Activated T-helper 1 cell treated with Interleukin-2 at 50 U/mL for 16 hours (primary cell): Measurements from ENCODE around the gene ANTXR1.
"Not testable (repeated sequence)": the region's sequence is repeated elsewhere in the genome, so short reads cannot be mapped to it uniquely, and the experiment has no call there.

ENCODE experiments used
- DNase-seq: peaks from one replicate; pipeline ENCODE4 v3.0.0-alpha.2; 2020; ENCODE audit warnings: low read depth

The ANTXR1 gene

DNA sequence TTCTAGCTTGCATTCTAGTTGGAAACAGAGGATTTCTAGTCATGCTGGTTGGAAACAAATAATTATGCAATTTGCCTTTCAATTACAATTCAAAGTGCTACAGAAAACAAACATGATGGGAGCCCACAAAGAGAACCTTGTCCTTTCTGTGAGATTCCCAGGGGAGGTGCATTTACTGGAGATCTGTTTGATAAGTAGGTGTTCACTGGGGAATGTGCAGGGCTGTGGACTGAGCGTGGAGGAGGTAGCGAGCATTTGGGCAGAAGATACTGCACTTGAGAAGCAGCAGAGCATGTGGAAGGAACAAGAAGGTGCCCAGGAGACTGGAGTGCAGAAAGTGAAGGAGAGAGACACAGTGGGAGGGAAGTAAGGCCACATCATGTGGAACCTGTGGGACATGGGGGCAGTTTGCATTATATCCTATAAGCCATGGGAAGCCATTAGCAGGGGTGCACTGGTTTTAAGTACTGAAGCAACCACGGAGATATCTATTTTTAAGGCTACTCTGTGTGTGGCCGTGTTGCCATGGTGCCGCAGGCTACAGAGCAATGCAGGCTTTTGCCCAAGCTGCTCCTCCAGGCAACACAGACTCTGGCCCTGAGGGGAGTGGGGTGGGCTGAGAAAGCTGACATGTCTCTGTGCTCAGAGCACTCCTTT is 154.0 kb downstream of the ANTXR1 start:
- DNase-seq: no peak

DNA sequence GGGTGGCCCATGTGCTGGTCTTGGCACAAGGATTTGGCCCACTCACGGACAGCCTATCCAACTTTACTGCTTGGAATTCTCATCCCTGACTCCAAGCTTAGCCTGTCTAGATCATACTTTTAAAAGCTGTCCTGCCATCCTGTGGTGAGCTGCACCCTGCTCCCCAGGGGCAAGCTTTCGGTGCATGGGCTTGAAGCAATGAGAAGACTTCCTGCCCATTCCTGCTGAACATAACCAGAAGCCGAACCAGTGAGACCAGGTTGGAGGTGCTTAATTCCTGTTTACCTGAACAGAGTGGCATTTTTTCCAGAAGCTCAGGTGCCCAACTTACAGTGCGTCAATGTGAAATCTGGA is 154.5 kb downstream of the ANTXR1 start:
- no peak for DNase-seq

DNA sequence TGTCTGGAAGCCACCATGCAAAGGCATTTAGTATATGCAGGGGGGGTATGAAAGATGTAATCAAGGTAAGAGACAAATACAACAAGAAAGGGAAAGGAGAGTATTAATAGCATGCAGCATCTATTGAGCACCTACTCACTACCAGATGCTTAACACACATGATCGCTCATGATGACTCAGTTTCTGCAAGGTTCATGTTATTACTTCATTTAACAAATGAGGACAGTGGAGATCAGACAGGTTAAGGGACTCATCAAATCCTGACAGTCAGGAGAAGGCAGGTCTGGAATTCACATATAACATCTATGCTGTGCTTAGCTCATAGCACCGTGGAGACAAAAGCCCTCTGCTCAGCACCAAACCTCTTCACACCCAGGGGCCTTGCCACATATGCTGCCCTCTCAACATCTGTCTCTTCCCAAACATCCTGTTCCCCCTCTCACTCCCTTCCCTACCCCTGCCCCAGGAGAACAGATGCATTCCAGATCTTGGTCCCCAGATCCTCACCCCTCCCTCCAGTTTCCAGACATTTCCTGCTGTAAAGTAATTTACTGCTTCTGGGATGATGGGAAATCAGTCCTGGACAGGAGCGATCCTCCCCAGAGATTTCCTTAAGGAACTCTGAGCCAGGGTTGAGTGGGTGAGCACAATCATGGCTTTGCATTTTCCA is 155.3 kb downstream of the ANTXR1 start:
- no peak for DNase-seq

DNA sequence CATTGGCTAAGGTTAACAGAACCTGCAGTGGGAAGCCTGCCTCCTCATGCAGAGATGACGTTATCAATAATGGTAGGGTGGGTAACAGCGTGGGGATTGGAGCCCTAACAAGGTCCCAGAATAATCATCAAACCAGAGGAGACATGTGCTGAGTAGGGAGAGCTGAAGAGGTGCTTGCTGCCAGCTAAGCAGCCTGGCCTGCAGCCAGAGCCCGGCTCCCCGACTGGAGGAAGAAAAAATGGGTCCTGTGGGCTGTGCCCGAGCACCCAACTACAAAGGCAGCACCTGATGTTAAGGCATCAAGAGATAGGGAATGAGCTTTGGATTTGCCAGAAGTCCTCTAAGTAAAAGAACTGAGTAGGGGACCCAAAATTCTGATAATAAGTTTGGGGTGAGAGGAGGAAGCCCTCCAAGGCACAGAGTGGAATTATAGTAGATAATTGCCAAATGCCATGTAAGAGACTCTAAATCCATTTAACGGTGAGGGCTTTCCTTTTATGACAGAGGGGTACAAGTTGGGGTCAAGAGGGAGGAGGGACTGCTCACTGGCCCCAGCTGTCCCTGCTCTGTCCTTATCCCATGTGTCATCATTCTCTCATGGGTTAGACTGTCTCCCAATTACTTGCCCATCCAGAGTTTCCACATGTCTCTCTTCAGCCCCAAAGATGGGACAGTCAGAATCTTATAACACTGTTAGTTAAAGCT is 156.1 kb downstream of the ANTXR1 start:
- DNase-seq: no peak

DNA sequence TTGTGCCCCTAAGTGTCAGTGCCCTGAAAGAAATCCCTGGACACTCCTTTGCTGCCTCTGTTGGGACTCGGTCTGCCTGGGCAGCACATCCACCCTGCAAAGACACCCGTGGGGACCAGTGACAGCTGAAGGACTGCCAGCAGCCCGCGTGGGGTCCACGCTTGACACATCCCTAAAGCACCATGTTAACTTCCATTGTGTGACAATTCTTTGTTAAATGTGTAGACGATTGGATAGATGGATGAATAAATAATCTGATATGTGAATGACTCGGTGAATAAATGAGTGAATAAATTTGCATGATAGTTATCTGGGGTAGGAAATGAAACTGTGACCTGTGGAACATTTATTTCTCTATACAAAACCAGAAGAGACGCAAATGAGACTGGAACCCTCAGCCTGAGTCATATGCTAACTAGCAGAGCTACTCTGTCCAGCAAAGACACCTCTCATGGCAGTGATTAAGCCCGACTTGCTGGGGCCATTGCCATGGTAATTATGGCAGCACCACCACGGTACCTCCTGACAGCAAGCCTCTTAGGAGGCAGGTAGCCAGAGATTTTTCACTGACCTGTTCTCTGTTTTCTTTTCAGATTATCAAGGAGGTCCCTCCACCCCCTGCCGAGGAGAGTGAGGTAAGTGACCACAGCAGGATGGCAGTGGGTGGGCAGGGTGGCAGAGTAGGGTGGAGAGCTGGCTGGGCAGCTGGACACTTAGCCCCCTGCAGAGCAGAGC is 156.8 kb downstream of the ANTXR1 start:
- DNase-seq: no peak

DNA sequence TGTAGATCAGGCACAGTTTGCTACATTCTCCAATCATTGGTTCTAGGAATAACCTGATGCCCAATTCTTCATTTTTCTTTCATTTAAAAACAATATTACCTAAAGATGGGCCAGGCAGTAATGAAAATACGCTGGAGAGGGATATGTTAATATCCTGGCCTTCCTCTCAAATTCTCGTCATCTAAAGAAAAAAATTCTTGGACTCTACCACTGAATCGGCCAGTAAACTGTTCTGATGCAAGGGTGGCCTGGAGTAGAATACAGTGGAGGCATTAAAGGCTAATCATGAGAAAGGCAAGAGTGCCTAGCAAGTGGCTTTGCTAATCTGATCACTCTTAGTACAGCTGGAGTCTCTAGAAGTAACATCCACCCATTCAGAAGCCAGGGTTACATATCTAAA is 157.7 kb downstream of the ANTXR1 start:
- DNase-seq: no peak

DNA sequence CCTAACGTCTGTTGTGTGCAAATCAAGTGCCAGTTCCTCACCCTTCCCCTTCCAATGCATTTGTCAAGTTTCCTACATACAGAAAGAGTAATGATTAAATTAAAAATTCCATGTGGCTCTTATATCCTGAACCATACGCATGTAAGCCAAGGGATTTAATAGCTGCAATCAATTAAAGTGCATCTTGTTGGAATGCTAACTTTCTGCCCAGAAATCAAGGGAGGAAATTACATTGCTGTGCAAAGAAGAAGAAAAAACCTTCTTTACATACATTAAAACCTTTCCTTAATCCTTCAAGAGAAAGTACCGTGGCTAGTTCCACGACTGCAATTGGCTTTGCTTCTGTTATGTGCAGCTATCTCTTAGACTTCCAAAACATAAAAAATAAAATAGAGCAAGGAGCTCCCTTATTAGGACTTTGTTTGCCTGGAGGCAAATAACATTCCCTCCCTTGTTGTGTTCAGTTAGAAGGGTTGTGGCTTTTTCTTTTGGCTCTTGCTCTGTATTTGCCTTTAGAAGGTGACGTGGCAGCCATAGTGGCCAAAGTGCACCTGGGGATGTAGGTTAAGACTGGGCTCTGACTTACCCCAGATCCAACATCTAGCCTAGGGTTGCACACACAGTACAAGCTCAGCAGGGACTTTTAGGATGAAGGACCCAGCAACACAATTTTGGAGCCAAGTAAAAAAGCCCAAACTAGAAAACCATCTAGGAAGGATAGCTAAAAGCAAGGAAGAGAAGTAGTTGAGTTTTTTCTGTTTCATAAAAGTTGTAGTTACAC is 158.3 kb downstream of the ANTXR1 start:
- no peak for DNase-seq

DNA sequence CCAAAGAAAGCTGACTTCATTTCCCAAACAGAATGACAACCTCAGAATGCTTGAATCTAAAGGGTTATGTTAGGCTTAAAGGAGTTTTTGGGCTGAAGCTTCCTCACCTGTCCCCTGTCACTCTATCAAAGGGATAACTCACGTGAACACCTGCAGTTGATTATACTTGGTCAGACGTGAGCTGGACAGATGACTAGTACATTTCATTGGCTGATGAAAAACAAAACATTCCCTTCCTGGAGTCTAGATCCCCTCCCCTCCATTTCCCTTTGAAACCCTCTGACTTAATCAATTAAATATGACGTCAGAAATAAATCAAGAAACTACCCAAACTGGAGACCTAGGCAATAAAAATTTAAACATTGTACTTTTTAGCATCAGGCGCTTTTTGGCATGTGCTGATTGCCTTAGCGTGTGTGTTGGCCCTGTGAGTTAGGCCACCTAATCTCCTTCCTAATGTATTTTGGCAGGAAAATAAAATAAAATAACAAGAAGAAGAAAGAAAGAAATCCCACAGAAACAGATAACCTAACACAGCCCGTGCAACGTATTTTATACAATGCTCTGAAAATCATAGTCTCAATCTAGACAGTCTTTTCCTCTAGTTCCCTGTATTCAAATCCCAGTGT is 159.0 kb downstream of the ANTXR1 start:
- no peak for DNase-seq

DNA sequence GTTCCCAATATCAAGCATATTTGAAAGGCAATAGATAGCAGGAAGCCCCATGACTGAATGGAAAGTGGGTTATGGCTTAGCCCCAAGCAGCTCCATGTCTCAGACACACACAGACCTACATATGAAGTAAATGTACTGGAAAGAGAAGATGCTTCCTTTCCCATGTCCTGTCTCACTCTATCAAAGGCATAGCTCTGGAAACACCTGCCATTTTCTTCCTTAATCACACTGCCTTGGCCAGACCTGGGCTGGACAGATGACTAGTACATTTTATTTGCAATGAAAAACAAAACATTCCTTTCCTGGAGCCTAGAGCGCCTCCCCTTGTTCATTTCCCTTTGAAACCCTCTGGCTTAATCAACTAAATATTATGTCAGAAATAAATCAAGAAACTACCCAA is 160.7 kb downstream of the ANTXR1 start:
- DNase-seq: no peak

DNA sequence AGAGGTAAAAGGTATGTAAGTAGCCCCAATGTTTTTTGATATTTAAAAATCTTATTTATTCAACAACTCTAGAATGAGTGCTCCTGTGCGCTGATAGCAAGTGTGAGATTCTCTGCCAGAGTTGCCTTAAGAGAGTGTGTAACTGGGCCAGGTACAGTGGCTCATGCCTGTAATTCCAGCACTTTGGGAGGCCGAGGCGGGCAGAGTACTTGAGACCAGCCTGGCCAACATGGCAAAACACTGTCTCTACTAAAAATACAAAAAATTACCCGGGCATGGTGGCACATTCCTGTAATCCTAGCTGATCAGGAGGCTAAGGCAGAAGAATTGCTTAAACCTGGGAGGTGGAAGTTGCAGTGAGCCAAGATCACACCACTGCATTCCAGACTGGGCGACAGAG is 161.2 kb downstream of the ANTXR1 start:
- DNase-seq: not testable (repeated sequence)

DNA sequence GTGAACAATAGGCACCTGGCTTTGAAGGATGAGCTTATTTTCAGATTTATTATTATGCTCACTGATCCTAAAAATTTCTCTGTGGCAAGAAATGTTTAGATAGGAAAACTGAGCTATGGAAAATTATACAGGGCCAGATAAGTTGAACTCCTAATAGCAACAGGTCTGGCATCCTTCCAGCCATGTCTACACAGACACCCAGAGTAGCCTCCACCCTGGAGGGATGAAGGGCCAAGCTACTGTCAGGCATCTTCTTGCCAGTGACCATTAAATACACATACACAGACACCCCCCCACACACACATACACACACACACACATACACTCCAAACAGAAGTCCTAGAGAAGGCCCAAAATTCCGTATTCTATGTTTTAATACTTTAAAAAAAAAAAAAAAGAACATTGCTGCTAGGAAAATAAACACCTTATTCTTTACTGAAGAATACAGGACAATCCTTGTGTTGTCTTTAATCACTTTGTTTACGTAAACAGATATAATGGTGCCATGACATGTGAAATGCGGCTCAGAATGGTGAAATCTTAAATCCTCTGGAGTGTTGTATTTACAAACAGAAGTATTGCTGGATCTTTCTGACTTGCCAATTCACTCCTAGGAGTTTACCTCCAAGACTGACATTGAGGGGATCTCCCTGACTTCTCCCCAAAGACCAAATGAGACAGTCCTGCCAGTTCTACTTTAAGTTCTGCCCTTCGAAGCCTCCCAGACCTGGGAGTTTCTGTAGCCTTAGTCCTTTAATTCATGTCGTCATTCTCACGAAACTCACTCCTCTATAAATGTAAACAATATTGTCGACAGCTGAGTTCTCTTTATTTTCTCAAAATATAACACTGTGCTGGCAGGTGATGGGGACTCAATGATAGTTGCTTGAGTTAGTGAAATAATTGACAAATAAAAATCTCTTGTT is 163.1 kb downstream of the ANTXR1 start:
- no peak for DNase-seq

DNA sequence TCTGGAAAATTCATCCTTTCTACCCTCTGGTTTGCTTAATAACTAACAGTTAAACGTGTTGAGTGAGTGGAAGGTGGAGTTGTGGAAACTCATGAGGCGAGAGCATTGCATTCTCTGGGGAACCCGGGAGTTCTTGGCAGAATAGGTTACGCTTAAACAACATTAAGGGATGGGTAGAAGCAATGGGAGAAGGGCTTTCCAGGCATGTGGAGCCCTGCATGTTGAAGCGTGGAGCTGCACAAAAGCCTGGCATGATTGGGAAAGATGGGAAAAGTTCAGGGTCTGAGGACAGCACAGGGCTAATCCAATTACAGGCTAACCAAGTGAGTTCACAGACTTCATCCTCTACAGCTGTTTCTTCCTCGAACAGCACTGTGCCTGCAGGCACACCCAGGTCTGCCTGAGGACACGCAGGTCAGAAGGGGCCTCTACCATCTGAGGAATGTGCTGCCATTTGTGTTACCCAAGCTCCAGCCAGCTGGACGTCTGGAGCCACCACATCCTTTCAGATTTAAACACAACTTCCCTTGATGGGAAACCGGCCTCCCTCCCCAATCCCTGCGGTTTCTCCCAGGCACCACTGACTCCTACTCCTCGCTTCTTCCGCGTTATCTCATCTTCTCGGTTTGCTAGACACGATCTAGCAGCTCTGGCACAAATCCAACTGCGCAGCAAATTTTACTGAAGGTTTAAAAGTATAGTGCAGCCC is 164.2 kb downstream of the ANTXR1 start:
- no peak for DNase-seq

DNA sequence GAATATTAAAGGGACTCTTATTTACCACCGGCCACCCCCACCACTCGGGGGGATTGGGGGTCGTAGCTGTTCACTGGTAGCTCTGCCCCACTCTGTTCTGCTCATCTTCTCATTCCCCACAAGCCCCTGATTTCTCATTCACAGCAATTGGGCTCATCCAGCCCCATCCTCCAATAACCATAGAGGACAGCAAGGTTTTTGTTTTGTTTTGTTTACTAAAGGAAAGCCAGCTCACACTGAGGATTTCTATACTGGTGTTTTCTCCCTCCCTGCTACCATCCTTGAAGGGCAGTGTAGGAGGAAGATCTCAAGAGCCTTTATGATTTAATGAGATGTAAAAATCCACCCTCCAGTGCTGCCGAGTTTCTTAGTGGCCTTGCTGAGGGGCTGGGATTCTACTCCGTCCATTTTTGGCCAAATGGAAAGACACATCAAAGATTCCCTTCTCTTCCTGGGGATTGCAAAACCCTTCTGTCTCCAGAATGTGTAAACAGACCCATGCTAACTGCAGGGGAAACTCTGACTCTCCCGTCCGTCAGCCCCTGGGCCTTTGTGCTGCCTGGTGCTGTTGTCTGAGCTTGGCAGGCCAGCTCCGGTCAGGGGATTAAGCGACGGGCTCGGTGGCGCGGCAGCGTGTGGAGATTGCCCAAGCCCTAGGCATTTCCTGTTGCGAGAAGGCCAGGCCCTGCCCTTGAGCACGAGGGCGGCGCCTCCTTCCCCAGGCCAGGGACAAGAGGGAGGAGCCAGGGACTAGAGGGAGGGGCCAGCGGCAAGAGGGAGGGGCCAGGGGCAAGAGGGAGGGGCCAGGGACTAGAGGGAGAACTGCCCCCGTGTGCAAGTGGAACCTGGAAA is 165.0 kb downstream of the ANTXR1 start:
- DNase-seq: no peak

DNA sequence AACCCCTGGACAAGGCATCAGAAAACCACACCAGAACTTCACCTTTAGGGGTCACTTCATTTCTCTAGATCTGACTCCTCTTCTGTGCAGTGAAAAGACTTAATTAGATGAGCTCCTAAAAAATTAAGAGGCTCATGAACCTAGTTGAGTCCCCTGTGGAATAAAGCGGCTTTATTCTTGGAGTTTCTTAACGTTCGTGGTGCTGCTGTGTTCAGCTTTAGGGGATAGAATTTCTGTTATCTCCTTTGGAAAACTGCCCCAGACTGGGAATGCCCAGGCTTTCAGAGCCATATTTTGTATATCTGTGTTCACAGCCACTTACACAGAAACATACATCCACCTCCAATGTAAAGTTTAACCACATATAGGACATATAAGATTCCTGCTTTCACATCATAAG is 165.8 kb downstream of the ANTXR1 start:
- DNase-seq: no peak

DNA sequence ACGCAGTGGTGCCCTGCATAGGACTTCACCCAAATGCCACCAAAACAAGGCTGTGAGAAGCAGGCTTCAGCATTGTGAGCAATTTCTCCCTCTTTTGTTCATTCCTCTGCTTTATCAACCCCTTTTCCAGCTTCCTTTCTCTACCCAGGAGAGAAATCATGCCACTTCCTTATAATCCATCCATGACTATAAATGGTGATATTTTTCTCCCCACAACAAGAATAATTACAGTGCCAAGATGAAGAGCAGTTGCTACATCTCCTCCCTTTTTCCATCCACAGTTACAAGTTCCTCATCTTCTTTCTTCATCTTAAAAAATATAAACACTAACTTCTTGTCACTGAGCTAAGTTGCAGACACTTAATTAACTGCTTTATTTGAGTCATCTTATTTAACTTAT is 167.2 kb downstream of the ANTXR1 start:
- no peak for DNase-seq

DNA sequence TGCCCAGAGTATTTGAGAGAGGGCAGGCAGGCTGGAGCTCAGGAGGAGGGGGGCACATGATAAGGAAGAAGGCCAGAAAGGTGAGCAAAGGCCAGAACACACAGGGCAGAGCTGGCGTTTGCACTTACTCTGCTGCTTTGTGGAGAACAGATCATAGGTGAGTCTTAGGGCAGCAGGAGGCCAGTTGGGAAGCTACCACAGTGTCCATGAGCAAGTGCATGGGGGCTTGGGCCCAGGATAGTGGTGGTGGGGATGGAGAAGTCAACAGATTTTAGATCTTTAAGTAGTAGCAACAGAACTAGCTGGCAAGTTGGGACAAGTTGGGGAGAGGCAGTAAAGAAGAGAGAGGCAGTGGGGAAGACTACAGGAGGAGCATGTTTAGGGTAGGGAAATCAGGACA is 168.0 kb downstream of the ANTXR1 start:
- DNase-seq: no peak

DNA sequence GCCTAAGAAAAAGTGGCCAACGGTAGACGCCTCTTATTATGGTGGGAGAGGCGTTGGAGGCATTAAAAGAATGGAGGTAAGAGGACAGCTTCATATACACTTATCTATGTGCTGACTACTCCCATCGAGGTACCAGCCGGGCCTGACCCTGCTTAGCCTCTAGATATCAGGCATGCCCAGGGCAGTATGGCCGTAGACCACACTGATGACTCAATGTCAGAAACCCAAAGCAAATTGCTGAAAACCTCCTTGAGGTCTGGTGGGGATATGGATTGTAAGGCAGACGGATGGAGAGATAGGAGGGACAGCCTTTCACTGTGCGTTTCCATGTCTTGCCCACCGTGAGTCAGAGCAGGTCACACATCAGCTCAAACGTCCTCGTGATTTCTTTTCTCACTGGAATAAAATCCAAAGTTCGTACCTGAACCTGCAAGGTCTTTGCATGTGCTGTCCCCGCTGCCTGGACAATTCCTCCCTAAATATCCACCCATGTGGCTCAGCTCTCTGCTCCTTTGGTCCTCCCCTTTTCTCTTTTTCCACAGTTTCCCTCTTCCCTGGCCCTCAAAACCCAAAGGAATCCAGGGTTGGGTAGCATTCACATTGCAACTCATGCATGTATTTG is 168.9 kb downstream of the ANTXR1 start:
- no peak for DNase-seq

DNA sequence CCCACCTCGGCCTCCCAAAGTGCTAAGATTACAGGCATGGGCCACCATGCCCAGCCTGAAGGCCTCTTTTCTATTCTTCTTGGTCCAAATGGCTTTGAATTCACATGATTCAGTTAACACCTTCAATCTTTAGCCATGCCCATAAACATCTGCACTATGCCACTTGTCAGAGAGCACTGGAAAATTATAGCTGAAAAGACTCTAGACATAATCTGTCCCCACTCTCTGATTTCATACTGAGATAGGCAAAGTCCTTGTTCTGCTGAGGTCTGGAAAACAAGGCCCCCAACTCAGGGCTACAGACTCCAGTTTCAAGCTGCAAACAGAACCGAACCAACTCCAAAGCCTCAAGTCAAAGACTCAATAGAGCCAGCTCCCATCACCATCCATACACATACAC is 170.7 kb downstream of the ANTXR1 start:
- DNase-seq: no peak
